ENCODE results near the gene TMEM167A.

DNA sequence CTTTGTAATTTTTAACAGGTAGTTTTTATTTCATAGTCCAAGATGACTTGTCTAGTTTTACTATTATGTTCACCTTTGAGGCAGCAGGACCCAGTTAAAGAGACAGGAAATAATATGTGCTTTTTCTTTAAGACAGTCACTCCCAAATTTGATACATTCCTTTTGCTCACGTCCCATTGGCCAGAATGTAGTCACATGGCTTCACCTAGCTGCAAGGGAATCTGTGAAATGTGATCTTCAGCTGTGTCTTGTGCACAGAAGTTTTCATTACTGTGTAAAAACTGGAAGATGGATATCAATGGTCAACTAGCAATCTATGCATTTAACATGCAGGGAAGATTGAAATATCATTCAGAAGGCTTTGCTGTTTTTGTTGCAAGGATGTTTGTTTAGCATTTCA is 41.3 kb upstream of the TMEM167A start:
- TF ChIP-seq CTCF (IDR thresholded peaks at IDR 0.05), result no peak
- no peak for TF ChIP-seq POLR2AphosphoS5 (IDR thresholded peaks at IDR 0.05)
- TF ChIP-seq POLR2A (IDR thresholded peaks at IDR 0.05), result no peak
